Mesodermal cell (in vitro differentiated cells): ENCODE results near the gene HELZ2.

Experiments used
- H3K27ac ChIP-seq: 2 replicates; pipeline ENCODE4 v1.7.0; 2013; ENCODE audit warnings: mild to moderate bottlenecking, low read depth, low read length, moderate library complexity; ENCODE audit not compliant: severe bottlenecking
- H3K36me3 ChIP-seq: 2 replicates; pipeline ENCODE4 v1.7.1; 2013; ENCODE audit warnings: mild to moderate bottlenecking, low read length, moderate library complexity; ENCODE audit not compliant: control insufficient read depth, insufficient read depth
- H3K4me1 ChIP-seq: one replicate; pipeline ENCODE4 v1.7.1; 2013; ENCODE audit warnings: mild to moderate bottlenecking, low read length; ENCODE audit not compliant: insufficient read depth, control insufficient read depth, poor library complexity, severe bottlenecking
- H3K4me3 ChIP-seq: 2 replicates; pipeline ENCODE4 v1.7.0; 2013; ENCODE audit warnings: low read length, control low read depth, mild to moderate bottlenecking; ENCODE audit not compliant: insufficient read depth, poor library complexity, severe bottlenecking; ENCODE audit errors: extremely low read depth
- H3K9me3 ChIP-seq: 2 replicates; pipeline ENCODE4 v1.7.1; 2013; ENCODE audit warnings: mild to moderate bottlenecking, low read length, moderate library complexity; ENCODE audit not compliant: control insufficient read depth
- WGBS, 2 experiments: methylation state at CpG; one replicate each; pipeline ENCODE4 v1.1.5; 2013; ENCODE audit warnings: missing lambda C conversion rate in 2 of 2; ENCODE audit not compliant: insufficient coverage in 2 of 2; 5-methylcytosine and 5-hydroxymethylcytosine counted together

HELZ2 gene

GRCh38 chr20:63553933-63554290 is 20.1 kb downstream of the HELZ2 start, which contains the start of gene FNDC11:
Gene FNDC11 (plus strand): TSS chr20:63554159. CDS start chr20:63555664, 1,505 bp downstream.
- peak within 1 kb of the TSS; percentile 49 for H3K27ac ChIP-seq
- 2% methylated on average over 9 to 21 of the region's 34 CpGs for WGBS, 2 experiments

GRCh38 chr20:63553251-63553932 is 20.6 kb downstream of the HELZ2 start:
- 0 to 5% methylated on average over 12 to 22 of the region's 37 CpGs for WGBS, 2 experiments
- H3K27ac ChIP-seq: peak overlapping the region; percentile 49
- peak overlapping the region; percentile 53 for H3K4me3 ChIP-seq
- peaks cover 9% of the 10 kb centered on the region for H3K4me1 ChIP-seq
- H3K36me3 ChIP-seq: no peaks in the 10 kb centered on the region
- no peaks in the 10 kb centered on the region for H3K9me3 ChIP-seq

More at GRCh38 chr20:63553933-63554290, 20.1 kb downstream of the HELZ2 start, which contains the start of gene FNDC11:
- H3K36me3 ChIP-seq: no peaks in the 10 kb centered on the region
- H3K4me3 ChIP-seq: peak within 1 kb of the TSS; percentile 53
- no peaks in the 10 kb centered on the region for H3K9me3 ChIP-seq
- peaks cover 9% of the 10 kb centered on the region for H3K4me1 ChIP-seq

- Histone ChIP-seq H3K4me3 (no peak overlapping the region), H3K9me3 (no peaks in the 10 kb centered on the region), H3K4me1 (peaks cover 9% of the 10 kb centered on the region), H3K27ac (no peak overlapping the region), H3K36me3 (no peaks in the 10 kb centered on the region)
- 50 to 64% methylated on average over 4 to 7 of the region's 15 CpGs for WGBS, 2 experiments
Measured at GRCh38 chr20:63552481-63553249, 21.4 kb downstream of the HELZ2 start.

DNA sequence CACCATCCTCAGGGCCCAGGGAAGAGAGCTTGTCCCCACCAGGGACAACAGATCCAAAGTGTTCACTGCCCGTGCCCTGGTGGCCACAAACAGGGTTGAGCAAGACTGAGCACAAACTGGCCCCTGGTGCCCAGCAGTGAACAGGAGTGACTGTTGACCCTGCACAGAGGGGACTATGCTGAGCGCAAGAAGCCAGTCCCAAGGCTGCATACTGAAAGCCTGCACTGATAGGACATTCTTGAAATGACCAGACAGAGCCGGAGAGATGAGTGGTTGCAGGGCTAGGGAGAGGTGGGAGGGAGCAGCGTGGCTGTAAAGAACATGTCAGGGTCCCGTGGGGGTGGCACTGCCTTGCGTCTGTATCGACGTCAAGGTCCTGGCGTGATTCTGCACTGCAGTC is 23.0 kb downstream of the HELZ2 start:
- Histone ChIP-seq H3K27ac (no peak overlapping the region), H3K4me3 (no peak overlapping the region), H3K36me3 (no peaks in the 10 kb centered on the region), H3K4me1 (peaks cover 9% of the 10 kb centered on the region), H3K9me3 (no peaks in the 10 kb centered on the region)
- 65 to 77% methylated on average over 8 of the region's 9 CpGs for WGBS, 2 experiments

DNA sequence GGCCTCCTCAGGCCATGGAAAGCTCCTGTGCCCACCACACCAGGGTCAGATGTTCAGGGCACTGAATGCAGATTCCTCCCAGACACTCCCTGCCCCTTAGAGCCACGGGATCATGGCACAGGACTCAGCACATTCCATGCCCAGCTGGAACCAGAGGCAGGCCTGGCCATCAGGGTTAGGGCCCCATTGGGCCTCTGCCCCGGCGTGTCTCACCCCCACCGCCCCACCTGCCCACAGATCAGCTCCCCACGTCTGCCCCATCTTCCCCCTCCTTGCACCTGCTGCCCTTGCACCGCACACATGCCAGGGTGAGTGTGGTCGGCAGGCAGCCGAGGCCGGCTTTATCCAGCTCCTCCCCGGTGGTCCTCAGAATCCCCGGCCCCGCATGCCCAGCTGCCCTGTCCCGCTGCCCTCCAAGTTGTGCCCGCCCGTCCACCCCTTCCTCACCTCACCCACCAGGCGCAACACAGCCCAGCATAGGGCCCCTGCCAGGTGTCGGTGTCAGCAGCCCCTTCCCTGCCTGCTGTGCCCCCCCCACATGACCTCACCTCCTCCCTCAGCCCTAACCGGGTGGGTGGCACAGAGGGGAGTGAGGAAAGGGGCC is 24.3 kb downstream of the HELZ2 start:
- Histone ChIP-seq H3K9me3 (no peaks in the 10 kb centered on the region), H3K36me3 (no peaks in the 10 kb centered on the region), H3K27ac (no peak overlapping the region), H3K4me1 (peaks cover 16% of the 10 kb centered on the region), H3K4me3 (no peak overlapping the region)
- 83 to 95% methylated on average over 10 to 14 of the region's 18 CpGs for WGBS, 2 experiments

GRCh38 chr20:63549019-63549418 is 25.0 kb downstream of the HELZ2 start:
- whole genome bisulfite sequencing, 2 experiments: 75% methylated on average over 1 of the region's 25 CpGs; no CpG with 5 or more reads in 1 of the 2 experiments
- peaks cover 11% of the 10 kb centered on the region for H3K4me1 ChIP-seq
- no peak overlapping the region for H3K4me3 ChIP-seq
- no peaks in the 10 kb centered on the region for H3K9me3 ChIP-seq
- H3K27ac ChIP-seq: no peak overlapping the region
- H3K36me3 ChIP-seq: no peaks in the 10 kb centered on the region

DNA sequence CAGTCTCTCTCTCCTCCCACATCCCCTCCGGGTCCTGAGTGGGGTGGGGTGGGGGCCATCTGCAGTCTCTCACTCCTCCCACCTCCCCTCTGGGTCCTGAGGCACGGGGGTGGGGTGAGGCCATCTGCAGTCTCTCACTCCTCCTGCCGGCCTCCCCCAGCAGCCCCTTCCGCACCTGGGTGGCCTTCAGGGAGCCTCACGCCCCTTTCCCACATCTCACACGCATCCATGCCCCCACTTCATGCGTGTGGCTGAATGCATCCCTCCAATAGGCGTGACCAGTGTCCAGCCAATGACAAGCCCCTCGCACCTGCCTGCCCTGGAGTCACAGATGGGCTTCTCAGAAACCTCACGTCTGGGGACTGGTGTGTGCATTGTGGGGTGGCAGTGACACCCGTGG is 25.5 kb downstream of the HELZ2 start:
- H3K9me3 ChIP-seq: no peaks in the 10 kb centered on the region
- no peak overlapping the region for H3K4me3 ChIP-seq
- no peaks in the 10 kb centered on the region for H3K36me3 ChIP-seq
- 78 to 82% methylated on average over 8 to 9 of the region's 11 CpGs for WGBS, 2 experiments
- peaks cover 11% of the 10 kb centered on the region for H3K4me1 ChIP-seq
- H3K27ac ChIP-seq: no peak overlapping the region

DNA sequence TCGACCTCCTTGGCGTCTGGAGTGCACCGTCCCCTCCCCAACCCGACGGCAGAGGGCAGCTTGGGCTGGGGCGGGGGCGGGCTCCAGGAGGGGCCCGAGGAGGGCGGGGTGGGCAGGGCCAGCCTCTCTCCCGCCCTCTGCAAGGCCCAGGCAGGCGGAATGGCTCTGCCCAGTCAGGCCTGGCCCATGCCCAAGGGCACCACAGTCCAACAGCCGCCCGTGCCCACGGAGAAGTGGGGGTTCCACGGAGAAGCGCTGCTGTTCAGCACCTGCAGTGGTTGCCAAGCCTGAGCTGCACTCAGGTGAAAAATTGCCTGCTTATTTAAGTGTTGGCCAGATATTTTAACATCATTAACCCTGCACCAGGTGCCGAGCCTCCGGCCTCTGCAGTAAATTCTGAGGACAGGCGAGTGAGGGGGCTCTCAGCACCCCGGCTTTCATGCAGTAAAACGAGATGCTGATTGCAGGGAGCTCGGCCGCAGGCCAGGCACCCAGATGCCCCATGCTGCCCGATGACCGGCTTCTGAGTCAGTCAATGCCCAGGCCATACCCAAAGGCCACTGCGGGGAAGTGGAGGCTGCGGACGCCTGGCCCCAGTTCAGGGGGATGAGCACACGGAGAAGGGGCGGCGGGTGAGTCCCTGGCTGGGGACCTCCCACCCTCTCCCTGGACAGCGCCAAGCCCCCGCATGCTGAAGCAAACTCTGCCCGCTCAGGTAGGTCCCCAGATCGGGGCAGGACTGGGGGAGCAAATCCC is 26.1 kb downstream of the HELZ2 start, which contains the start of gene SRMS:
SRMS (minus strand) TSS at position 25 of the 756 bp plus-strand sequence. CDS start 286 bp downstream, outside the sequence.
- peaks cover 8% of the 10 kb centered on the region for H3K4me1 ChIP-seq
- no peak within 1 kb of the TSS for H3K27ac ChIP-seq
- no peak within 1 kb of the TSS for H3K4me3 ChIP-seq
- no peaks in the 10 kb centered on the region for H3K36me3 ChIP-seq
- 64 to 66% methylated on average over 25 to 31 of the region's 35 CpGs for WGBS, 2 experiments
- no peaks in the 10 kb centered on the region for H3K9me3 ChIP-seq

- no peaks in the 10 kb centered on the region for H3K36me3 ChIP-seq
- H3K27ac ChIP-seq: no peak overlapping the region
- 81% methylated on average over 49 to 58 of the region's 58 CpGs for WGBS, 2 experiments
- no peak overlapping the region for H3K4me3 ChIP-seq
- H3K4me1 ChIP-seq: peaks cover 6% of the 10 kb centered on the region
- H3K9me3 ChIP-seq: no peaks in the 10 kb centered on the region
Measured at GRCh38 chr20:63546956-63547724, 26.9 kb downstream of the HELZ2 start.
